Measurements from ENCODE around the gene DUS1L. TPM values are rescaled to one million over a fixed set of nuclear protein-coding genes. Genes with fewer than 3 reads are reported as not detected.
A peak's percentile ranks its signal among the peaks of the same experiment; 100 is the strongest.

The DUS1L gene
- polyA plus RNA-seq, result 90.4 TPM
- long read RNA-seq, donor 1, partial matches to known transcripts, result 0 of 3 reads
- long read RNA-seq, donor 1, other reads (novel, unspliced or antisense), result 0 of 3 reads
- long read RNA-seq, donor 2, transcript DUS1L-201 (14 exons, 2,068 nt), result major isoform, 9 of 18 reads
- long read RNA-seq, donor 2, partial matches to known transcripts, result 0 of 18 reads
- long read RNA-seq, donor 2, other reads (novel, unspliced or antisense), result 5 of 18 reads
- long read RNA-seq, donor 3, result 0 reads
- long read RNA-seq, donor 4, partial matches to known transcripts, result 0 of 1 reads
- long read RNA-seq, donor 4, other reads (novel, unspliced or antisense), result 0 of 1 reads
- long read RNA-seq, donor 5, partial matches to known transcripts, result 6 of 18 reads
- long read RNA-seq, donor 5, other reads (novel, unspliced or antisense), result 10 of 18 reads
- long read RNA-seq, donor 6, transcript DUS1L-201 (14 exons, 2,068 nt), result major isoform, 16 of 18 reads
- long read RNA-seq, donor 6, partial matches to known transcripts, result 0 of 18 reads
- long read RNA-seq, donor 6, other reads (novel, unspliced or antisense), result 0 of 18 reads
- long read RNA-seq, donor 7, partial matches to known transcripts, result 5 of 8 reads
- long read RNA-seq, donor 7, other reads (novel, unspliced or antisense), result 0 of 8 reads
- long read RNA-seq, donor 8, transcript DUS1L-201 (14 exons, 2,068 nt), result major isoform, 9 of 21 reads
- long read RNA-seq, donor 8, partial matches to known transcripts, result 0 of 21 reads
- long read RNA-seq, donor 8, other reads (novel, unspliced or antisense), result 6 of 21 reads
- long read RNA-seq, donor 9, transcript DUS1L-201 (14 exons, 2,068 nt), result major isoform, 17 of 28 reads
- long read RNA-seq, donor 9, partial matches to known transcripts, result 0 of 28 reads
- long read RNA-seq, donor 9, other reads (novel, unspliced or antisense), result 7 of 28 reads
- long read RNA-seq, donor 10, transcript DUS1L-201 (14 exons, 2,068 nt), result major isoform, 8 of 13 reads
- long read RNA-seq, donor 10, partial matches to known transcripts, result 0 of 13 reads
- long read RNA-seq, donor 10, other reads (novel, unspliced or antisense), result 5 of 13 reads
- long read RNA-seq, donor 11, transcript DUS1L-201 (14 exons, 2,068 nt), result major isoform, 7 of 9 reads
- long read RNA-seq, donor 11, partial matches to known transcripts, result 0 of 9 reads
- long read RNA-seq, donor 11, other reads (novel, unspliced or antisense), result 0 of 9 reads

GRCh38 chr17:82065638-82066303 is at the start of gene DUS1L:
DUS1L (minus strand) TSS chr17:82065804; CDS start chr17:82065059, 745 bp downstream.
- Histone ChIP-seq H3K27me3 (ENCODE audit: control insufficient read depth, insufficient read depth, low read length) (no peaks in the 10 kb centered on the region), H3K4me3 (ENCODE audit: low read length) (peak within 1 kb of the TSS; percentile 88), H3K27ac (ENCODE audit: low read length) (no peak within 1 kb of the TSS), H3K4me1 (ENCODE audit: control insufficient read depth, insufficient read depth, low read length) (peaks cover 12% of the 10 kb centered on the region), H3K9me3 (ENCODE audit: control insufficient read depth, low read depth, low read length) (no peaks in the 10 kb centered on the region), H3K36me3 (ENCODE audit: control insufficient read depth, insufficient read depth, low read length) (peaks cover 30% of the 10 kb centered on the region)
- DNase-seq, result peak in 1 of 2 donors; percentile 62
- whole genome bisulfite sequencing (ENCODE audit: insufficient coverage, low lambda C conversion rate), result no CpG with 5 or more reads among the region's 88 CpGs

DNA sequence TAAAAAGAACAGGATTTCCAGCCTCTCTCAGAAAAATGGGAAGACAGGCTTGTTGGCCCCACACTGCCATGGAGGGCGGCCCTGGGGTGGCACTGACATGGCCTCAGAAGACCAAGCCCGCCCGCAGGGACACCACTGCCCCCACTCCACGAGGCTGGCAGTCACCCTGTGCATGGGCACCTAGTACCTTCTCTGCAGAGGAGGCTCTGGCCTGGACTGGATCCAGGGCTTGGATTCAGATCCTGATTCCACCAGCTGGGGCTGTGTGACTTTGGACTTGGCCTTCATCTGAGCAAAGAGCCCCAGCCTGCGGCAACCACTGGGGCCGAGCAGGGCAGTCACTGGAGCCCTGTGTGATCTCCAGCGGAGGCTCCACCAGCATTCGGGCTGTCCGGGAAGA is 49.3 kb upstream of the DUS1L start:
- Histone ChIP-seq H3K27ac (ENCODE audit: low read length) (no peak overlapping the region), H3K4me3 (ENCODE audit: low read length) (no peak overlapping the region), H3K36me3 (ENCODE audit: control insufficient read depth, insufficient read depth, low read length) (peaks cover 18% of the 10 kb centered on the region), H3K27me3 (ENCODE audit: control insufficient read depth, insufficient read depth, low read length) (no peaks in the 10 kb centered on the region), H3K4me1 (ENCODE audit: control insufficient read depth, insufficient read depth, low read length) (no peaks in the 10 kb centered on the region), H3K9me3 (ENCODE audit: control insufficient read depth, low read depth, low read length) (no peaks in the 10 kb centered on the region)
- WGBS (ENCODE audit: insufficient coverage, low lambda C conversion rate), result no CpG with 5 or more reads among the region's 9 CpGs
- no peak for DNase-seq

DNA sequence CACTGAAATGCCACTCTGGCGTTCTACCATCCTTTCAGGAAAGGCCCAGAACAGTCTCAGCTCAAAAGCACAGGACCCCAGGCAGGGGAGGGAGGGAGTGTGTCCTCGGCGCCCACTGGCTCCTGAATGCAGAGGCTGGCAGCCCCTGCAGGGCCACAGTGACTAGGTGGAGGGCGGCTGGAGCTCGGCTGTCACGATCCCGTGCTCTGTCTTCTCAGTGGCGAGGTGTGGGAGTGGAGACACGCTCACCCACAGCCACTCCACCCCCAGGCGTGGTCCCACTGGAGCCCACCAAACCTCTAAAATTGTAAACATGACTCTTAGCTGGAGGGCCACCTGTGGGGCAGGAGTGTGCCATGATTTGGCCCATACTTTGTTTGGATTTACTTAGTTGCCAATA is 48.8 kb upstream of the DUS1L start:
- no CpG with 5 or more reads among the region's 10 CpGs for WGBS (ENCODE audit: insufficient coverage, low lambda C conversion rate)
- Histone ChIP-seq H3K27ac (ENCODE audit: low read length) (no peak overlapping the region), H3K36me3 (ENCODE audit: control insufficient read depth, insufficient read depth, low read length) (peaks cover 18% of the 10 kb centered on the region)

GRCh38 chr17:82113941-82114340 is 48.3 kb upstream of the DUS1L start:
- Histone ChIP-seq H3K36me3 (ENCODE audit: control insufficient read depth, insufficient read depth, low read length) (peaks cover 18% of the 10 kb centered on the region), H3K9me3 (ENCODE audit: control insufficient read depth, low read depth, low read length) (no peaks in the 10 kb centered on the region), H3K4me3 (ENCODE audit: low read length) (no peak overlapping the region), H3K27me3 (ENCODE audit: control insufficient read depth, insufficient read depth, low read length) (no peaks in the 10 kb centered on the region), H3K27ac (ENCODE audit: low read length) (no peak overlapping the region), H3K4me1 (ENCODE audit: control insufficient read depth, insufficient read depth, low read length) (no peaks in the 10 kb centered on the region)
- no peak for DNase-seq
- WGBS (ENCODE audit: insufficient coverage, low lambda C conversion rate), result no CpG with 5 or more reads among the region's 13 CpGs

More for the DNA sequence above, 48.8 kb upstream of the DUS1L start:
- H3K9me3 ChIP-seq (ENCODE audit: control insufficient read depth, low read depth, low read length), result no peaks in the 10 kb centered on the region
- no peak for DNase-seq
- no peaks in the 10 kb centered on the region for H3K4me1 ChIP-seq (ENCODE audit: control insufficient read depth, insufficient read depth, low read length)
- H3K27me3 ChIP-seq (ENCODE audit: control insufficient read depth, insufficient read depth, low read length), result no peaks in the 10 kb centered on the region
- no peak overlapping the region for H3K4me3 ChIP-seq (ENCODE audit: low read length)

- no peaks in the 10 kb centered on the region for H3K27me3 ChIP-seq (ENCODE audit: control insufficient read depth, insufficient read depth, low read length)
- no peak overlapping the region for H3K4me3 ChIP-seq (ENCODE audit: low read length)
- no peaks in the 10 kb centered on the region for H3K9me3 ChIP-seq (ENCODE audit: control insufficient read depth, low read depth, low read length)
- H3K27ac ChIP-seq (ENCODE audit: low read length), result no peak overlapping the region
- peaks cover 18% of the 10 kb centered on the region for H3K36me3 ChIP-seq (ENCODE audit: control insufficient read depth, insufficient read depth, low read length)
- no peaks in the 10 kb centered on the region for H3K4me1 ChIP-seq (ENCODE audit: control insufficient read depth, insufficient read depth, low read length)
- no peak for DNase-seq
- no CpG with 5 or more reads among the region's 9 CpGs for WGBS (ENCODE audit: insufficient coverage, low lambda C conversion rate)
These were observed 47.8 kb upstream of the DUS1L start for GRCh38 chr17:82113422-82113821.

GRCh38 chr17:82112914-82113311 is 47.3 kb upstream of the DUS1L start:
- Histone ChIP-seq H3K36me3 (ENCODE audit: control insufficient read depth, insufficient read depth, low read length) (peaks cover 20% of the 10 kb centered on the region), H3K27me3 (ENCODE audit: control insufficient read depth, insufficient read depth, low read length) (no peaks in the 10 kb centered on the region), H3K4me1 (ENCODE audit: control insufficient read depth, insufficient read depth, low read length) (no peaks in the 10 kb centered on the region), H3K27ac (ENCODE audit: low read length) (no peak overlapping the region), H3K4me3 (ENCODE audit: low read length) (no peak overlapping the region), H3K9me3 (ENCODE audit: control insufficient read depth, low read depth, low read length) (no peaks in the 10 kb centered on the region)
- no peak for DNase-seq
- 100% methylated on average over 1 of the region's 6 CpGs for WGBS (ENCODE audit: insufficient coverage, low lambda C conversion rate)

- Histone ChIP-seq H3K4me3 (ENCODE audit: low read length) (no peak overlapping the region), H3K4me1 (ENCODE audit: control insufficient read depth, insufficient read depth, low read length) (peaks cover under 1% of the 10 kb centered on the region), H3K9me3 (ENCODE audit: control insufficient read depth, low read depth, low read length) (no peaks in the 10 kb centered on the region), H3K27me3 (ENCODE audit: control insufficient read depth, insufficient read depth, low read length) (no peaks in the 10 kb centered on the region), H3K27ac (ENCODE audit: low read length) (no peak overlapping the region), H3K36me3 (ENCODE audit: control insufficient read depth, insufficient read depth, low read length) (peaks cover 22% of the 10 kb centered on the region)
- WGBS (ENCODE audit: insufficient coverage, low lambda C conversion rate), result no CpG with 5 or more reads among the region's 18 CpGs
- no peak for DNase-seq
These were observed 46.7 kb upstream of the DUS1L start for GRCh38 chr17:82112181-82112913.

- Histone ChIP-seq H3K4me1 (ENCODE audit: control insufficient read depth, insufficient read depth, low read length) (peaks cover 21% of the 10 kb centered on the region), H3K4me3 (ENCODE audit: low read length) (no peak overlapping the region), H3K27ac (ENCODE audit: low read length) (no peak overlapping the region), H3K36me3 (ENCODE audit: control insufficient read depth, insufficient read depth, low read length) (peaks cover 22% of the 10 kb centered on the region), H3K27me3 (ENCODE audit: control insufficient read depth, insufficient read depth, low read length) (no peaks in the 10 kb centered on the region), H3K9me3 (ENCODE audit: control insufficient read depth, low read depth, low read length) (no peaks in the 10 kb centered on the region)
- DNase-seq, result no peak
- 86% methylated on average over 1 of the region's 3 CpGs for WGBS (ENCODE audit: insufficient coverage, low lambda C conversion rate)
These were observed 44.7 kb upstream of the DUS1L start for GRCh38 chr17:82110298-82110697.

DNA sequence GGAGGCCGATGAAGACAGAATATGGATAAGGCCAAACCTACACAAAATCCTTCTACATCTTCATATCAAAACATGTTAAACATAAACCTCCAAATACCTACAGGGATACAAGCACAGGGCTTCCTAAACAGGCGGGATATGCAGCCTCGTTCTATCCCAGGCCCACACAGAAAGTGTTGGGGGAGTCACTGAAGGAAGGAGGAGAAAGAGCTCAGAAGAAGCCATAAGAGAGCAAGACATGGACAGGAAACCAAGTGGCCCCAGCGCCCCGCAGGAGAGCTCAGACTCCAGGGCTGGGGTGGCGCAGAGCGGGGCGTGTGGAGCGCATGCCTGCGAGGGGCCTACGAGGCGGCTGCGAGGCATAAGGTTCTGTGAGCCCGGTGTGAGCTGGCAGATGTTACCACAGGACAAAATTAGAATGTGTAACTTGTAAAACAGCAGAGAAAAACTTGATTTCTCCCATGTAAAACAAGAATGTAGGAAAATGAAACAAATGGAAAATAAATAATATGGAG is 43.4 kb upstream of the DUS1L start:
- WGBS (ENCODE audit: insufficient coverage, low lambda C conversion rate), result 100% methylated on average over 1 of the region's 14 CpGs
- Histone ChIP-seq H3K36me3 (ENCODE audit: control insufficient read depth, insufficient read depth, low read length) (peaks cover 19% of the 10 kb centered on the region), H3K4me1 (ENCODE audit: control insufficient read depth, insufficient read depth, low read length) (peaks cover 24% of the 10 kb centered on the region), H3K27ac (ENCODE audit: low read length) (no peak overlapping the region), H3K27me3 (ENCODE audit: control insufficient read depth, insufficient read depth, low read length) (no peaks in the 10 kb centered on the region), H3K9me3 (ENCODE audit: control insufficient read depth, low read depth, low read length) (no peaks in the 10 kb centered on the region), H3K4me3 (ENCODE audit: low read length) (no peak overlapping the region)
- no peak for DNase-seq

Data from large intestine (tissue), 12 donors.